Measurements from ENCODE around the gene KRTAP10-10. TPM values are rescaled to one million over a fixed set of nuclear protein-coding genes. Genes with fewer than 3 reads are reported as not detected.

Gene KRTAP10-10
- total and polyA plus RNA-seq, 2 donors (not counting 1 experiment from before 2014, with no cell fraction given): not detected

GRCh38 chr21:44615466-44615865 lies 21.7 kb upstream of the KRTAP10-10 start:
- TF ChIP-seq EZH2 (IDR thresholded peaks at IDR 0.05; ENCODE audit: low read length, missing control alignments): no peak
- no peak for TF ChIP-seq CTCF (conservative IDR thresholded peaks at IDR 0.05 in 1 of 2, IDR thresholded peaks at IDR 0.05 in 1 of 2; ENCODE audit: low read depth in 1 of 2, low read length in 2 of 2)
- Histone ChIP-seq H3K4me2 (ENCODE audit: extremely low read depth, insufficient read depth, low read length) (no peak overlapping the region), H3K4me1 (ENCODE audit: control insufficient read depth, extremely low read depth, insufficient read depth, low read length) (no peaks in the 10 kb centered on the region), H3K4me3 (replicated peaks in 1 of 4; ENCODE audit: control extremely low read depth in 1 of 4, insufficient read depth in 1 of 4, low read depth in 3 of 4, low read length in 4 of 4) (no peak overlapping the region), H3K36me3 (ENCODE audit: control insufficient read depth, insufficient read depth, low read length) (no peaks in the 10 kb centered on the region), H4K20me1 (ENCODE audit: control insufficient read depth, extremely low read depth, insufficient read depth, low read length) (no peaks in the 10 kb centered on the region), H3K27me3 (ENCODE audit: control insufficient read depth, insufficient read depth, low read length) (no peaks in the 10 kb centered on the region), H3K9me3 (ENCODE audit: control insufficient read depth, insufficient read depth, low read depth, low read length) (no peaks in the 10 kb centered on the region), H3K27ac (ENCODE audit: insufficient read depth, low read length) (no peak overlapping the region), H3K9ac (ENCODE audit: insufficient read depth, low read length) (no peak overlapping the region), H3K79me2 (ENCODE audit: control insufficient read depth, insufficient read depth, low read length) (no peaks in the 10 kb centered on the region), H2AFZ (ENCODE audit: low read length) (no peak overlapping the region)
- DNase-seq (ENCODE audit: low read depth in 2 of 2): no peak

GRCh38 chr21:44615911-44616590 lies 21.1 kb upstream of the KRTAP10-10 start:
- H3K79me2 ChIP-seq (ENCODE audit: control insufficient read depth, insufficient read depth, low read length): no peaks in the 10 kb centered on the region
- no peaks in the 10 kb centered on the region for H4K20me1 ChIP-seq (ENCODE audit: control insufficient read depth, extremely low read depth, insufficient read depth, low read length)
- no peaks in the 10 kb centered on the region for H3K9me3 ChIP-seq (ENCODE audit: control insufficient read depth, insufficient read depth, low read depth, low read length)
- H3K36me3 ChIP-seq (ENCODE audit: control insufficient read depth, insufficient read depth, low read length): no peaks in the 10 kb centered on the region
- H2AFZ ChIP-seq (ENCODE audit: low read length): no peak overlapping the region
- H3K27ac ChIP-seq (ENCODE audit: insufficient read depth, low read length): no peak overlapping the region
- no peak overlapping the region for H3K4me3 ChIP-seq (replicated peaks in 1 of 4; ENCODE audit: control extremely low read depth in 1 of 4, insufficient read depth in 1 of 4, low read depth in 3 of 4, low read length in 4 of 4)
- no peak for TF ChIP-seq EZH2 (IDR thresholded peaks at IDR 0.05; ENCODE audit: low read length, missing control alignments)
- H3K4me1 ChIP-seq (ENCODE audit: control insufficient read depth, extremely low read depth, insufficient read depth, low read length): no peaks in the 10 kb centered on the region
- no peaks in the 10 kb centered on the region for H3K27me3 ChIP-seq (ENCODE audit: control insufficient read depth, insufficient read depth, low read length)
- no peak overlapping the region for H3K9ac ChIP-seq (ENCODE audit: insufficient read depth, low read length)
- DNase-seq (ENCODE audit: low read depth in 2 of 2): no peak
- H3K4me2 ChIP-seq (ENCODE audit: extremely low read depth, insufficient read depth, low read length): no peak overlapping the region

- no peaks in the 10 kb centered on the region for H3K4me1 ChIP-seq (ENCODE audit: control insufficient read depth, extremely low read depth, insufficient read depth, low read length)
- H2AFZ ChIP-seq (ENCODE audit: low read length): no peak overlapping the region
- H3K4me3 ChIP-seq (replicated peaks in 1 of 4; ENCODE audit: control extremely low read depth in 1 of 4, insufficient read depth in 1 of 4, low read depth in 3 of 4, low read length in 4 of 4): no peak overlapping the region
- TF ChIP-seq CTCF (conservative IDR thresholded peaks at IDR 0.05 in 1 of 2, IDR thresholded peaks at IDR 0.05 in 1 of 2; ENCODE audit: low read depth in 1 of 2, low read length in 2 of 2) (no peak), EZH2 (IDR thresholded peaks at IDR 0.05; ENCODE audit: low read length, missing control alignments) (no peak)
- no peaks in the 10 kb centered on the region for H3K36me3 ChIP-seq (ENCODE audit: control insufficient read depth, insufficient read depth, low read length)
- H3K27ac ChIP-seq (ENCODE audit: insufficient read depth, low read length): no peak overlapping the region
- H3K9ac ChIP-seq (ENCODE audit: insufficient read depth, low read length): no peak overlapping the region
- DNase-seq (ENCODE audit: low read depth in 2 of 2): no peak
- H3K4me2 ChIP-seq (ENCODE audit: extremely low read depth, insufficient read depth, low read length): no peak overlapping the region
- H3K79me2 ChIP-seq (ENCODE audit: control insufficient read depth, insufficient read depth, low read length): no peaks in the 10 kb centered on the region
- no peaks in the 10 kb centered on the region for H4K20me1 ChIP-seq (ENCODE audit: control insufficient read depth, extremely low read depth, insufficient read depth, low read length)
- H3K9me3 ChIP-seq (ENCODE audit: control insufficient read depth, insufficient read depth, low read depth, low read length): no peaks in the 10 kb centered on the region
- no peaks in the 10 kb centered on the region for H3K27me3 ChIP-seq (ENCODE audit: control insufficient read depth, insufficient read depth, low read length)
These were observed 20.6 kb upstream of the KRTAP10-10 start for GRCh38 chr21:44616591-44616926.

All from fibroblast of lung (primary cell).